NCI-H1694 treated with DMSO at 0.1 percent for 48 hours (cell line): ENCODE data around the gene MIB2.
A peak's percentile ranks its signal among the peaks of the same experiment; 100 is the strongest.

Experiments used
- DNase-seq: peaks from one replicate; lab custom pipeline; 2025; lab: John Stamatoyannopoulos, UW

MIB2 gene

DNA sequence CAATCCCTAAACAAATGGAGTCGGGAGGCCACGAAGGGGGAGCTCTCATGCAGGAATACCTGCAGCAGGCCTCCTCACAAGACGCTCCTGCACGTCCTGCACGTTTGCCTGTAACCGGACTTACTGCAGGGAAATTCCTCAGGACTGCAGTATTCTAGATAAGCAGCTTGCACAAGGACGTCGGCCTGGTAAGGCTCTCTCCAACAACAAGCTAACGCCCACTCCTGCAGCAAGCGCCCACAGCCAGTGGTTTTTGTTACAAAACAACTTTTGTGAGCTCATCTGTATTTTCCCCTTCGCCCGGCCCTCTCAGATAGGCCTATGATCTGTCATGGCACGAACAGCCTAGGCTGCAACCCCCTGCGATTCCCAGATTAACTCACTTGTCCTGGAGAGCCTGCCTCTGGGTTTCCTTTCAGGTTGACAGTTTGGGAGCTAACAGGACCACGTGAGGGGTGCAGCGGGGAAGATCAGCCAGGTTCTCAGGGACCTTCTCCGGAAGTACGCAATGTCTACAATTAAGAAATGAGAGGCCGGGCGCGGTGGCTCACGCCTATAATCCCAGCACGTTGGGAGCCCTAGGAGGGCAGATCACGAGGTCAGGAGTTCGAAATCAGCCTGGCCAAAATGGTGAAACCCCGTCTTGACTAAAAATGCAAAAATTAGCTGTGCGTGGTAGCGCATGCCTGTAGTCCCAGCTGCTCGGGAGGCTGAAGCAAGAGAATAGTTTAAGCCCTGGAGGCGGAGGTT, 921 bp upstream of the MIB2 start:
- DNase-seq, result no peak

- no peak for DNase-seq
These were observed 395 bp upstream of the MIB2 start for GRCh38 chr1:1614954-1615255.

GRCh38 chr1:1616045-1616790, 918 bp downstream of the MIB2 start:
- DNase-seq, result no peak

DNA sequence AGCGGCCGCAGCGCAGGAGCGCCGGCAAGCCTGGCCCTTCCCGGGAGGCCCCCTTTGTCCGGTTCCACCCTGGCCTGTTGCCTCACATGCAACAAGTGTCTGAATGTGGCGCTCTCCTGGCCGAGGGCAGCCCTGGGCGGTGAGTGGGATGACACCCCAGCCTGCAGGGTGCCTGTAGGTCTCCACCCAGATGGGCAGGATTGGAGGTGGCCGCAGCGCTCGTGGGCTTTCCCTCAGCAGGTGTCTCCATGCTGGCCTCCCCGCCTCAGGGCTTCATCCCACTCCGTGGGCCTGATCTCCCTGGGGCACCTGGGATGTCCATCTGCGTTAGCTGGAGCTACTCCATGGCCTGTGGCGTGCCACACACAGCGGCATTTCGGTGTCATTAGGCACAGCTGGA, 1.5 kb downstream of the MIB2 start:
- no peak for DNase-seq

DNA sequence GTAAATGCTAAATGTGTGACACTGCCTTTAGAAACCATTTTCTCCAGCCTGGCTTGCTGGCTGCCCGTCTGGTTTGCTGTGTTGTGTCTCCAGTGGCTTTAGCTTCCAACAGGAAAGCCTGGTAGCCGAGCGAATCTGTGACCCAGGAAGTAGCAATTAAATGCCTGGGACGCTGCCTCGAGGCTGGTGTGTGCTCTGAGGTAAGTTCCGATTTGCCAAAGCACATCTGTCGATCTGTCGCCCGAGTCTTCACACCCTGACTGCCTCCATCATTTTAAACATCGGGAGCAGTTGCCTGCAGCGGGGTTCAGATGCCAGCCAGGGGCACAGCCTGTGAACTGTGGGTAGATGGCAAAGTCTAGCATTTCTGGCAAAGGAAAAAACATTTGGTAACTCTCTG, 2.2 kb downstream of the MIB2 start:
- DNase-seq, result no peak

DNA sequence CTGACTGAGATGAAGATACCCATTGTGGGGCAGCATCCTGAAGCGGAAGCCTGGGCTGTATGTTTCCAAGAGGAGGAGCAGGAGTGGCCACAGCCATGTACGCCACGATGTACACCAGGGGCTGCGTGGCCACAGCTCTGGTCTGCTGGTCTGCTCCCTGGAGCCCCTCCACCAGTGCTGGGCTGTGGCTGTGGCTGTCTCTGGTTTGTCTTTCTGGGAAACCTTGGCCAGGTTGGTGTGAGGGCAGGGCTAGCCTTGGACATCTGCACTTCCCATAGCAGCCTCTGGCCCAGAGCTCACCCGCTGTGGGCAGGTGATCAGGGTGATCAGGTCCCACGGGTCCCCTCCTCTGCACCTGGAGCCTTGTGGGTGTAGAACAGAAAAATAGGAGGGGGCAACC, 2.6 kb downstream of the MIB2 start:
- DNase-seq, result no peak

- DNase-seq, result no peak
These were observed 3.2 kb downstream of the MIB2 start for GRCh38 chr1:1618396-1619068.

- DNase-seq, result no peak
These were observed 4.6 kb downstream of the MIB2 start for GRCh38 chr1:1619917-1620361.

DNA sequence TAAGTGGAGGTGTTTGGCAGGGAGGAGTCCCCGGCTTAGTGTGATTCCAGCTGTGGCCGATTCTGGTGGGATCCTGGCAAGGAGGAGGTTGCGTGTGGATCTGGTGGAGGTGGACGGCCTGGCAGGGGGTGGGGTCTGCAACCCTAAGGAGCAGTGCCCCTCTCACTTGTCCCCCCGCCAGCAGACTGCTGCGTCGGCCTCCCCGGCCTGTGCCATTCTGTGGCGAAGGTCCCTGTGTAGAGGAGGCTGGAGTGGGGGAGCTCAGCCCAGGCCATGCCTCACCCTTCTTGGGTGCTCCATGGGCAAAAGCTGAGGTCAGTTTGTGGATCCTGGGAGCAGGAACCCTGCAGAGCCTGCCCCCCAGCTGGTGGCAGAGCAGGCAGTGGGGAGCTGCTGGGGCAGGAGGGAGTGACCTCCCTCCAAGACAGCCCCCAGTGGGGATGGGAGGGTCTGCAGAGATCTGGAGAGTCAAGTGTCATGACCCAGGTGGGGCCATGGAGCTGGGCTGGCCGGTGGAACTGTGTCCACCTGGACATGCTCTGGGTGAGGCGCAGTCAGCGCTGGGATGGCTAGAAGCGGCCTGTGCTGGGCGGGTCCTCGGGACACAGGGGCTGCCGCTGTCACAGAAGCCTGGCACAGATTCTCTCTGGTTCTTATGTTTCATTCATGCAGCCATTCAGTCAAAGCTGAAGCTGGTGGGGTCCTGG, 5.3 kb downstream of the MIB2 start:
- no peak for DNase-seq

- no peak for DNase-seq
These were observed 6.1 kb downstream of the MIB2 start for GRCh38 chr1:1621173-1622009.

GRCh38 chr1:1622010-1622787, 6.9 kb downstream of the MIB2 start:
- DNase-seq, result no peak

DNA sequence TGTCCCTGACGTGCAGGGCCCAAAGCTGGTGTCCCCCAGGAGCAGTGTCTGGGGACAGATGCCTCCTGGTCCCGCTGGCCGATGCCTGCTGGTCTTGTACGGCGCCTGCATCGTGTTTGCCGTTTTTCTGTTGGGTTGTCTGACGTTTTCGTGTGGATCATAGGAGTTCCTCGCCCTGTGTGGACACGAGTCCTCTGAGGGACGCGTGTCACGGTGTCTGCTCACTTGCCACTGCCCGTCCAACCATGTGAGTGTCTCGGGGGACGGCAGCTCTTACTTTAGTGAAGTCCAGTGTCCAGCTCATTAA, 7.4 kb downstream of the MIB2 start:
- no peak for DNase-seq

DNA sequence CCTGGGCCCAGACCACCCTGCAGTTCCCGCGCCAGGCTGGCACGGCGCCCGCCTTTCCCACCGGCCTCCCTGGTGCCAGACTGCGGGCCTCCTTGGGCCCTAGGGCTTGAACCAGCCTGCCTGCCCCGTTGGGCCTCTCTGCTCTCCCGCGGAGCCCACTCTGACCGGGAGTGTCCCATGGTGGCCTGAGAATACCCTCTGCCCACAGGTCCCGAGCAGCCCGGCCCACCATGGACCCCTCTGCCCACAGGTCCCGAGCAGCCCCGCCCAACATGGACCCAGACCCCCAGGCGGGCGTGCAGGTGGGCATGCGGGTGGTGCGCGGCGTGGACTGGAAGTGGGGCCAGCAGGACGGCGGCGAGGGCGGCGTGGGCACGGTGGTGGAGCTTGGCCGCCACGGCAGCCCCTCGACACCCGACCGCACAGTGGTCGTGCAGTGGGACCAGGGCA, 7.9 kb downstream of the MIB2 start:
- DNase-seq, result no peak

GRCh38 chr1:1623631-1624442, 8.5 kb downstream of the MIB2 start:
- DNase-seq, result no peak

- peak; percentile 40 for DNase-seq
These were observed 9.4 kb downstream of the MIB2 start for GRCh38 chr1:1624443-1625403.

GRCh38 chr1:1625404-1625775, 10.1 kb downstream of the MIB2 start:
- no peak for DNase-seq

DNA sequence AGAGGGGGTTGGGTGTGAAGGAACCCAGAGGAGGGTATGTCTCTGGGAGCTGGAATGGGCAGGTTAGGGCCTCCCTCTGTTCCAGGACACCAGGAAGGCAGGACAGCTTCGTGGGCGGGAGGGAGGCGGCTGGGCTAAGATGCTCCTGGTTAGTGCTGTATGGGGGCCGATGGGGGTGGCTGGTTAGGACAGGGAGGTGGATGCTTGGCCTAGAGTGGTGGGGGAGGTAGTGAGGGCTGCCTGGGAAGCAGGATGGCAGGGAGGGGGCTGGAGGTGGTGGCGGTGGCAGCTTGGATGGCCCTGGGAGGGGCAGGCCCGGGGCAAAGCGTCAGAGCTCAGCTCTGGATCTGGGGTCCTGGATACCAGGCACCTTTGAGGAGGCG, 10.5 kb downstream of the MIB2 start:
- DNase-seq, result no peak

GRCh38 chr1:1626207-1627141, 11.2 kb downstream of the MIB2 start:
- no peak for DNase-seq
